K562 (cell line): Measurements from ENCODE around the gene PELI3.

Experiments
- CHD1 ChIP-seq: fragments of 200-600 bp; sonication (generic); IDR thresholded peaks from one replicate; pipeline ENCODE4 v1.6.1; 2012; ENCODE audit warnings: mild to moderate bottlenecking, moderate library complexity, low read length, inconsistent platforms
- DMBX1 ChIP-seq: fragments of 250-450 bp; sonication (Bioruptor Pico); IDR thresholded peaks from 2 replicates; pipeline ENCODE4 v1.8.0; 2022; ENCODE audit warnings: inconsistent platforms, mild to moderate bottlenecking, moderate library complexity, borderline replicate concordance
- EP300 ChIP-seq: IDR thresholded peaks from 2 replicates; pipeline ENCODE4 v1.6.1; 2012; ENCODE audit warnings: low read length, improper control_type of control experiment
- MAFK ChIP-seq: IDR thresholded peaks from 2 replicates; pipeline ENCODE4 v1.6.1; 2011; ENCODE audit warnings: low read length, improper control_type of control experiment
- MTA3 ChIP-seq: fragments of 450-650 bp; formaldehyde crosslinking; IDR thresholded peaks from 2 replicates; pipeline ENCODE4 v1.6.1; 2017; ENCODE audit warnings: mild to moderate bottlenecking, borderline replicate concordance
- PHTF2 ChIP-seq: fragments of 250-450 bp; sonication (Bioruptor Pico); IDR thresholded peaks from 2 replicates; pipeline ENCODE4 v1.5.0; 2021; ENCODE audit warnings: mild to moderate bottlenecking
- POLR2A ChIP-seq: fragments of 450-650 bp; conservative IDR thresholded peaks from 2 replicates; pipeline ENCODE4 v1.6.1; 2016
- POLR2AphosphoS5 ChIP-seq: IDR thresholded peaks from 2 replicates; pipeline ENCODE4 v1.6.1; 2011; ENCODE audit warnings: mild to moderate bottlenecking, low read depth, low read length, moderate library complexity; ENCODE audit not compliant: control insufficient read depth, insufficient read depth
- SMAD3 ChIP-seq: fragments of 450-650 bp; formaldehyde crosslinking; conservative IDR thresholded peaks from 2 replicates; pipeline ENCODE4 v1.4.0; 2020; ENCODE audit warnings: mild to moderate bottlenecking
- TARDBP ChIP-seq: fragments of 450-650 bp; IDR thresholded peaks from 2 replicates; pipeline ENCODE4 v1.6.1; 2016
- ZNF23 ChIP-seq: fragments of 250-450 bp; sonication (Bioruptor Pico); IDR thresholded peaks from 2 replicates; pipeline ENCODE4 v1.4.0; 2020; ENCODE audit warnings: mild to moderate bottlenecking
- TF ChIP-seq, protein P1 (sequence below), 3 experiments: IDR thresholded peaks in 2 of 3; conservative IDR thresholded peaks in 1 of 3; 2 replicates each; pipeline ENCODE4 v1.5.1; 2011 to 2012; ENCODE audit warnings: low read length in 3 of 3, mild to moderate bottlenecking in 3 of 3, control low read depth in 2 of 3, improper control_type of control experiment in 1 of 3, inconsistent platforms in 1 of 3, low read depth in 1 of 3, mixed read lengths in 1 of 3, moderate library complexity in 1 of 3; ENCODE audit not compliant: insufficient read depth in 2 of 3
- TF ChIP-seq, protein P2 (sequence below), 2 experiments: IDR thresholded peaks; 2 replicates each; pipeline ENCODE4 v1.6.1; 2011; ENCODE audit warnings: borderline replicate concordance in 1 of 2, control low read depth in 1 of 2, low read depth in 1 of 2, low read length in 1 of 2, mild to moderate bottlenecking in 1 of 2, mixed read lengths in 1 of 2, moderate library complexity in 1 of 2; ENCODE audit not compliant: insufficient read depth in 1 of 2, insufficient read length in 1 of 2, poor library complexity in 1 of 2, severe bottlenecking in 1 of 2; ENCODE audit errors: extremely low read depth in 1 of 2
- TF ChIP-seq, protein P3 (sequence below), 2 experiments: fragments of 250-450 bp in 1 of 2; fragments of 450-650 bp in 1 of 2; sonication (Bioruptor Pico) in 1 of 2; IDR thresholded peaks; 2 replicates each; pipeline versions ENCODE4 v1.6.1 to v1.8.0; 2016 to 2021; ENCODE audit warnings: mild to moderate bottlenecking in 2 of 2, moderate library complexity in 2 of 2, missing compliant biosample characterization in 1 of 2, missing genetic modification characterization in 1 of 2

GRCh38 chr11:66454247-66454646, 12.5 kb upstream of the PELI3 start:
- TF ChIP-seq POLR2AphosphoS5: no peak
- TF ChIP-seq MAFK: no peak
- TF ChIP-seq, protein P1, sequence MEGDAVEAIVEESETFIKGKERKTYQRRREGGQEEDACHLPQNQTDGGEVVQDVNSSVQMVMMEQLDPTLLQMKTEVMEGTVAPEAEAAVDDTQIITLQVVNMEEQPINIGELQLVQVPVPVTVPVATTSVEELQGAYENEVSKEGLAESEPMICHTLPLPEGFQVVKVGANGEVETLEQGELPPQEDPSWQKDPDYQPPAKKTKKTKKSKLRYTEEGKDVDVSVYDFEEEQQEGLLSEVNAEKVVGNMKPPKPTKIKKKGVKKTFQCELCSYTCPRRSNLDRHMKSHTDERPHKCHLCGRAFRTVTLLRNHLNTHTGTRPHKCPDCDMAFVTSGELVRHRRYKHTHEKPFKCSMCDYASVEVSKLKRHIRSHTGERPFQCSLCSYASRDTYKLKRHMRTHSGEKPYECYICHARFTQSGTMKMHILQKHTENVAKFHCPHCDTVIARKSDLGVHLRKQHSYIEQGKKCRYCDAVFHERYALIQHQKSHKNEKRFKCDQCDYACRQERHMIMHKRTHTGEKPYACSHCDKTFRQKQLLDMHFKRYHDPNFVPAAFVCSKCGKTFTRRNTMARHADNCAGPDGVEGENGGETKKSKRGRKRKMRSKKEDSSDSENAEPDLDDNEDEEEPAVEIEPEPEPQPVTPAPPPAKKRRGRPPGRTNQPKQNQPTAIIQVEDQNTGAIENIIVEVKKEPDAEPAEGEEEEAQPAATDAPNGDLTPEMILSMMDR (IDR thresholded peaks at IDR 0.05 in 2 of 3, conservative IDR thresholded peaks at IDR 0.05 in 1 of 3; ENCODE audit: insufficient read depth in 2 of 3, low read depth in 1 of 3, low read length in 3 of 3): no peak
- TF ChIP-seq, protein P2, sequence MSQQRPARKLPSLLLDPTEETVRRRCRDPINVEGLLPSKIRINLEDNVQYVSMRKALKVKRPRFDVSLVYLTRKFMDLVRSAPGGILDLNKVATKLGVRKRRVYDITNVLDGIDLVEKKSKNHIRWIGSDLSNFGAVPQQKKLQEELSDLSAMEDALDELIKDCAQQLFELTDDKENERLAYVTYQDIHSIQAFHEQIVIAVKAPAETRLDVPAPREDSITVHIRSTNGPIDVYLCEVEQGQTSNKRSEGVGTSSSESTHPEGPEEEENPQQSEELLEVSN (IDR thresholded peaks at IDR 0.05; ENCODE audit: borderline replicate concordance in 1 of 2, extremely low read depth in 1 of 2, insufficient read depth in 1 of 2, insufficient read length in 1 of 2, low read depth in 1 of 2, low read length in 1 of 2, poor library complexity in 1 of 2, severe bottlenecking in 1 of 2): no peak
- TF ChIP-seq TARDBP: no peak
- no peak for TF ChIP-seq SMAD3
- no peak for TF ChIP-seq ZNF23 (CRISPR knock-in tag)
- TF ChIP-seq CHD1: no peak
- TF ChIP-seq, protein P3, sequence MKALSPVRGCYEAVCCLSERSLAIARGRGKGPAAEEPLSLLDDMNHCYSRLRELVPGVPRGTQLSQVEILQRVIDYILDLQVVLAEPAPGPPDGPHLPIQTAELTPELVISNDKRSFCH (CRISPR knock-in tag; IDR thresholded peaks at IDR 0.05): no peak
- TF ChIP-seq, protein P3 (tag; IDR thresholded peaks at IDR 0.05): no peak
- TF ChIP-seq DMBX1 (CRISPR knock-in tag): no peak
- TF ChIP-seq EP300: no peak
- TF ChIP-seq PHTF2: no peak
- no peak for TF ChIP-seq MTA3
- no peak for TF ChIP-seq POLR2A
